Peyer's patch (tissue), 4 donors: ENCODE data around the gene RNGTT.

Experiments used
- POLR2A ChIP-seq, 2 donors: fragments of 450-650 bp; IDR thresholded peaks; one replicate each; pipeline ENCODE4 v1.5.1; 2017; ENCODE audit warnings: antibody characterized with exemption in 2 of 2, mild to moderate bottlenecking in 2 of 2, moderate library complexity in 2 of 2
- TF ChIP-seq, protein P1 (sequence below), 6 experiments: fragments of 450-650 bp in 4 of 6; fragments of 200-600 bp in 2 of 6; sonication (generic) in 1 of 6; IDR thresholded peaks; one replicate each; pipeline ENCODE4 v1.5.1; 2017 to 2019; ENCODE audit warnings: antibody characterized with exemption in 6 of 6, mild to moderate bottlenecking in 3 of 6, moderate library complexity in 1 of 6

DNA sequence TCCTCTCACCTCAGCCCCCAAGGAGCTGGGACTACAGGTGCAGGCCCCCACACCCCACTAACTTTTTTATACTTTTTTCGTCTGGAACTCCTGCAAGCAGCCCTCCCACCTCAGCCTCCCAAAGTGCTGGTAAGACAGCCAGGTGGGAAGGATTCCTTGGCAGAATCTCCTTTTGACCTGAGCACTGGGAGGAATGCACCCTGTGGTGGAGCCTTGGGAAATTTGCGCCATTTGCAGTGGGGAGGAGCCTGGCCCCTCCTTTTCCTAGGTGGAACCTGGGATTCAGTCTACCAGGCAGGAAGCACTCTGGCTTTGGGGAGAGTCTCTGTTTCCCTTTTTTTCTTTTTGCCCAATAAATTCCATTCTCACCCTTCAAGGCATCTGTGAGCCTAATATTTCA, 2.3 kb upstream of the RNGTT start:
- TF ChIP-seq, protein P1, sequence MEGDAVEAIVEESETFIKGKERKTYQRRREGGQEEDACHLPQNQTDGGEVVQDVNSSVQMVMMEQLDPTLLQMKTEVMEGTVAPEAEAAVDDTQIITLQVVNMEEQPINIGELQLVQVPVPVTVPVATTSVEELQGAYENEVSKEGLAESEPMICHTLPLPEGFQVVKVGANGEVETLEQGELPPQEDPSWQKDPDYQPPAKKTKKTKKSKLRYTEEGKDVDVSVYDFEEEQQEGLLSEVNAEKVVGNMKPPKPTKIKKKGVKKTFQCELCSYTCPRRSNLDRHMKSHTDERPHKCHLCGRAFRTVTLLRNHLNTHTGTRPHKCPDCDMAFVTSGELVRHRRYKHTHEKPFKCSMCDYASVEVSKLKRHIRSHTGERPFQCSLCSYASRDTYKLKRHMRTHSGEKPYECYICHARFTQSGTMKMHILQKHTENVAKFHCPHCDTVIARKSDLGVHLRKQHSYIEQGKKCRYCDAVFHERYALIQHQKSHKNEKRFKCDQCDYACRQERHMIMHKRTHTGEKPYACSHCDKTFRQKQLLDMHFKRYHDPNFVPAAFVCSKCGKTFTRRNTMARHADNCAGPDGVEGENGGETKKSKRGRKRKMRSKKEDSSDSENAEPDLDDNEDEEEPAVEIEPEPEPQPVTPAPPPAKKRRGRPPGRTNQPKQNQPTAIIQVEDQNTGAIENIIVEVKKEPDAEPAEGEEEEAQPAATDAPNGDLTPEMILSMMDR (IDR thresholded peaks at IDR 0.05), result no peak
- no peak for TF ChIP-seq POLR2A (IDR thresholded peaks at IDR 0.05)
